ENCODE measurements around the gene GBE1. TPM values are rescaled to one million over a fixed set of nuclear protein-coding genes. Genes with fewer than 3 reads are reported as not detected.
A peak's percentile ranks its signal among the peaks of the same experiment; 100 is the strongest.

GBE1 gene
- total and polyA plus RNA-seq, 7 donors: 99.7 to 290 (median 194) TPM

DNA sequence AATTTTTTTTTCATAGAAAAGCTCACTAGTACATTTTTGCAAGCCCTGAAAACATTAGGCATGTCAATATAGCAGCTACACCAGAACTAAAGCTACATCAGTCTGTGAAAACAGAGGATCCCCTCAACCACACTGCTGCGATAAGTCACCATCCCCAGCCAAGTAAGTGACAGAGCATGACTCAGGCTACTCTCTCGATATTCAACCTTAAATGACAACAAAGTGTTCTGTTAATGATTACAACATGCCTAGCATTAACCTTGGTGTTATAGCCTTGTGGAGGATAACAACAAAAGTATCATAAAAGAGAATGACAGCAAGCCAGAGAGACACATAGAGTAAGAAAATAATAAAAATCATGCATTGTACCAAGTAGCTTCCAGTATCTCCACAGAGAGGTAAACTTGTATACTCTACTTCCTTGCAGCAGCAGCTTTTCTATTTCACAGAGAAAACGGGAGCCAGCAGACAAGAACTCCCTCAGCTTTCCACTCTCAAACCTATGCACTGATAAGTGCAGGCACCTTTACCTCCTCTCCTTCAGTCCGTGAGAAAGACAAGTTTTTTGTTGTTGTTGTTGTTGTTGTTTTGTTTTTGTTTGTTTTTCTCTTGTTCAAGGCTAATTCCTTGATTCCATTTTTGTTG lies 76.6 kb downstream of the GBE1 start:
- TF ChIP-seq, protein P1, sequence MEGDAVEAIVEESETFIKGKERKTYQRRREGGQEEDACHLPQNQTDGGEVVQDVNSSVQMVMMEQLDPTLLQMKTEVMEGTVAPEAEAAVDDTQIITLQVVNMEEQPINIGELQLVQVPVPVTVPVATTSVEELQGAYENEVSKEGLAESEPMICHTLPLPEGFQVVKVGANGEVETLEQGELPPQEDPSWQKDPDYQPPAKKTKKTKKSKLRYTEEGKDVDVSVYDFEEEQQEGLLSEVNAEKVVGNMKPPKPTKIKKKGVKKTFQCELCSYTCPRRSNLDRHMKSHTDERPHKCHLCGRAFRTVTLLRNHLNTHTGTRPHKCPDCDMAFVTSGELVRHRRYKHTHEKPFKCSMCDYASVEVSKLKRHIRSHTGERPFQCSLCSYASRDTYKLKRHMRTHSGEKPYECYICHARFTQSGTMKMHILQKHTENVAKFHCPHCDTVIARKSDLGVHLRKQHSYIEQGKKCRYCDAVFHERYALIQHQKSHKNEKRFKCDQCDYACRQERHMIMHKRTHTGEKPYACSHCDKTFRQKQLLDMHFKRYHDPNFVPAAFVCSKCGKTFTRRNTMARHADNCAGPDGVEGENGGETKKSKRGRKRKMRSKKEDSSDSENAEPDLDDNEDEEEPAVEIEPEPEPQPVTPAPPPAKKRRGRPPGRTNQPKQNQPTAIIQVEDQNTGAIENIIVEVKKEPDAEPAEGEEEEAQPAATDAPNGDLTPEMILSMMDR (IDR thresholded peaks at IDR 0.05): no peak
- Histone ChIP-seq H3K27ac (no peak overlapping the region), H3K36me3 (ENCODE audit: insufficient read depth in 1 of 2, low read depth in 1 of 2) (peaks cover 10 to 42% of the 10 kb centered on the region in 2 donors), H3K4me3 (no peak overlapping the region), H3K27me3 (ENCODE audit: insufficient read depth in 3 of 3, low read length in 2 of 3) (no peaks in the 10 kb centered on the region), H3K9me3 (no peaks in the 10 kb centered on the region), H3K4me1 (no peaks in the 10 kb centered on the region)
- DNase-seq (no peak), ATAC-seq (peak; percentile 55 to 88 (median 75))
- WGBS, 3 donors: 60 to 81% (median 72%) methylated on average over 4 of the region's 4 CpGs
- intact Hi-C loops (cut with DNase I): no loop called here

DNA sequence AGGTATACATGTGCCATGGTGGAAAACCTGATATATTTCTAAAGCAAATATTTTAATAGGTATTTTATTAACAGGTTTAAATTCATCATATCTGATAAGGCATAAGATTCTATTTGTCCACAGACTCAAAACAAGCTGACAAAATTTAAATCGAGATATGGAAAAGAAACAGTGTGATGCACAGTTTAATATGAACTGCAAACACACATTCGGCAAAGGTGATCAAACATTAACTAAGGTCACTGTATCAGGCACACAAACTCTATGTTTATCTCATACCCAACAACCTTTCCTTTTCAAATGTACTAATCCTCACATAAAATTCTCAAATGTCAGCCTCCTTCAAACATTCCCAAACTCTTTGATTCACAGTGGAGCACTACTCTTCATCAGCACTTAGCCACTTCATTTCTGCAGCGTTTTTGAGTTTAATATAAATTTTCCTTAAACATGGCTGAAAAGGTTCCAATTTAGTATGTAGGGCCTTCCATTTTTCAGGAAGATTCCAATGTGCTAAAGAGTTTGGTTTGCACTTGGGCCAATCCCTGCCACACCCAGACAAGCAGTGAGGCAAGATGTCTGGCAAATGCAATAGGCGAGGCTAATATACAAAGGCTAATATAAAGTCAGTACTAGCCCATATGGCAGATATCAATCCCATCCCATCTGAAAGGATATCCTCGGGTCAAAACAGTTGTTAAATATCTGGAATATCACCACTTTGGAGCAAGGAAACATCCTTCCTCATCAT lies 84.6 kb downstream of the GBE1 start:
- H3K27ac ChIP-seq: no peak overlapping the region
- peaks cover 0 to 18% of the 10 kb centered on the region in 2 donors for H3K36me3 ChIP-seq (ENCODE audit: insufficient read depth in 1 of 2, low read depth in 1 of 2)
- H3K4me1 ChIP-seq: no peaks in the 10 kb centered on the region
- WGBS, 3 donors: 86 to 92% (median 89%) methylated on average over 5 of the region's 5 CpGs
- ATAC-seq (peak in 1 of 4 donors; percentile 21), DNase-seq (no peak)
- no peak overlapping the region for H3K4me3 ChIP-seq
- H3K27me3 ChIP-seq (ENCODE audit: insufficient read depth in 3 of 3, low read length in 2 of 3): no peaks in the 10 kb centered on the region
- intact Hi-C loops (cut with DNase I): no loop called here
- TF ChIP-seq, protein P1 (IDR thresholded peaks at IDR 0.05): no peak
- no peaks in the 10 kb centered on the region for H3K9me3 ChIP-seq

DNA sequence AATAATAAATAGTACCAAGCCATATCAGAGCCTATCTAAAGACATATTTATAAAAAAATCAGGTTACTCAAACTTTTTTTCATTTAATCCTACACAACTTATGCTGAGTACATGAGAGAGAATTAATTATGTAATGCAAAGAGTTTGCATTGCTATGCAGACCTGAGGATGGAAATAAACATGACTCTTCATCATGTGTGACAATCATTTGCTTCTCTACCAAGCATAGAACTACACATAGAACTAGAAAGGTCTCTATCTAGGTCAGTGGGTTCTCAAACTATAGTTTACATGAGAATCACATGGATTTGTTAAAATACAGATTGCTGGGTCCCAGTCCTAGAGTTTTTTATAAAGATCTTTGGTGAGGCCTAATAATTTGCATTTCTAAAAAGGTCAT lies 86.8 kb downstream of the GBE1 start:
- intact Hi-C loops (cut with DNase I): no loop called here
- TF ChIP-seq, protein P1 (IDR thresholded peaks at IDR 0.05): no peak
- Histone ChIP-seq H3K9me3 (no peaks in the 10 kb centered on the region), H3K27me3 (ENCODE audit: insufficient read depth in 3 of 3, low read length in 2 of 3) (no peaks in the 10 kb centered on the region), H3K36me3 (ENCODE audit: insufficient read depth in 1 of 2, low read depth in 1 of 2) (peaks cover 0 to 22% of the 10 kb centered on the region in 2 donors), H3K4me3 (no peak overlapping the region), H3K4me1 (no peaks in the 10 kb centered on the region), H3K27ac (no peak overlapping the region)
- no peak for DNase-seq
- ATAC-seq: peak; percentile 44 to 54 (median 47)

DNA sequence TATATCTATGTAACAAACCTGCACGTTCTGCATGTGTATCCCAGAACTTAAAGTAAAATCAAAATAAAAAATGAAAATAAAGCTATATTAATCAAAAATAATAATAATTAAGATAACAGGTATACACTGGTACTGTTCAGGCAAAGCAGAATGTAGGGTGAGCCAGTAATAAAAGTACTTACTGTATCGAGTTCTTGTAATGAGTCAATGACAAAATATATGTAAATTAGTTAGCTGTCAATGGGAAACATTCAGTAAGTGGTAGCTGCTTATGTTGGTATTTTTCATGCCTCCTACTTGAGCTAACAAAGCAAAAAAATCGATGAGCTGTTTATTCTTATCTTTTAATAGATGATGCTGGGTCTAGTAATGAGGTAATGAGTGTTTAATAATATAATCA lies 93.2 kb downstream of the GBE1 start:
- no peak for ATAC-seq
- intact Hi-C loops (cut with DNase I): loop anchor here in 1 of 2 donors (10.0 kb wide), 2 partner anchors 207 to 467 kb away; no protein-coding TSS in a partner anchor
- TF ChIP-seq, protein P1 (IDR thresholded peaks at IDR 0.05): no peak
- no peak overlapping the region for H3K4me3 ChIP-seq
- H3K4me1 ChIP-seq: peaks cover 8% of the 10 kb centered on the region
- peaks cover 0 to 25% of the 10 kb centered on the region in 2 donors for H3K36me3 ChIP-seq (ENCODE audit: insufficient read depth in 1 of 2, low read depth in 1 of 2)
- WGBS, 3 donors: 91 to 95% (median 93%) methylated on average over 3 of the region's 3 CpGs
- no peaks in the 10 kb centered on the region for H3K9me3 ChIP-seq
- H3K27ac ChIP-seq: no peak overlapping the region
- DNase-seq: no peak
- no peaks in the 10 kb centered on the region for H3K27me3 ChIP-seq (ENCODE audit: insufficient read depth in 3 of 3, low read length in 2 of 3)

All from psoas muscle (tissue), 8 donors.